ENCODE measurements around the gene BANP.

DNA sequence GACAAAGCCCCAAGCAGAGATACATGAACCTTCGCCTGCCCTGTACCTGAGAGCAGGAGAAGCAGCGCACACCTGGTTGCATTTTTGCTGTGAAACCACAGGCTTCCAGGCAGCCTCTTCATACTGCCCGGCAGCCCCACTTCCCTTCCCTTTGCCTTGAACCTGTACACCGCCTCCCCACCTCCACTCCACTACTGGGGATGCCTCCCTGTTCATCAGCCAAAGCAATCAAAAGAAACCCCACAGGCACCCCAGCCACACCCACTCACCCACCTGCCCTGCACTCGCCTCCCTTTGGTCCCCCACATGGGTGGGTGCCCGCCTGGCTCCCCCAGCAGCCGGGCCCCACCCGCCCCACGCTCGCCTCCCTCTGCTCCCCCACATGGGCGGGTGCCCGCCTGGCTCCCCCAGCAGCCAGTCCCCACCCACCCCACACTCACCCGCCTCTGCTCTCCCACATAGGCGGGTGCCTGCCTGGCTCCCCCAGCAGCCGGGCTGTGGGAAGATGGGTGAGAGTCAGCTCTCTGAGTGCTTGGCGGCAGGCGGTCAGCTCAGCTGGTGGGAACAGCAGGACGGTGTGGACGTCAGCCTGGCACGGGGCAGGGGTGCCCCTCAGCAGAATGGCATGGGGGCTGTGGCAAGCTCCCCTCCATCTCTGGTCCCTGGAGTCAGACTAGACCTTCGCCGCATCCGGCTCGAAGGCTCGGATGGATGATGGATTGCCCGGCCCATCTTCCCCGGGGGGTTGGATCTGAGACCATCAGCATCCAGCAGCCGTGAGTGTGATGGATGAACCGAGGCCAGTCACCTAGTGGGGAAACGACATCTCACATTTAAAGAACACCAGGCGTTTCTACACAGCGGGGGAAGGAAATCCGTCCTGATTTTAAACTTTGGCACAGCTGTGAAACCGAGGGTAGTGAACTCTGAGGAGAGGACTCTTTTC, 135.6 kb downstream of the BANP start:
- TF ChIP-seq, protein P1, sequence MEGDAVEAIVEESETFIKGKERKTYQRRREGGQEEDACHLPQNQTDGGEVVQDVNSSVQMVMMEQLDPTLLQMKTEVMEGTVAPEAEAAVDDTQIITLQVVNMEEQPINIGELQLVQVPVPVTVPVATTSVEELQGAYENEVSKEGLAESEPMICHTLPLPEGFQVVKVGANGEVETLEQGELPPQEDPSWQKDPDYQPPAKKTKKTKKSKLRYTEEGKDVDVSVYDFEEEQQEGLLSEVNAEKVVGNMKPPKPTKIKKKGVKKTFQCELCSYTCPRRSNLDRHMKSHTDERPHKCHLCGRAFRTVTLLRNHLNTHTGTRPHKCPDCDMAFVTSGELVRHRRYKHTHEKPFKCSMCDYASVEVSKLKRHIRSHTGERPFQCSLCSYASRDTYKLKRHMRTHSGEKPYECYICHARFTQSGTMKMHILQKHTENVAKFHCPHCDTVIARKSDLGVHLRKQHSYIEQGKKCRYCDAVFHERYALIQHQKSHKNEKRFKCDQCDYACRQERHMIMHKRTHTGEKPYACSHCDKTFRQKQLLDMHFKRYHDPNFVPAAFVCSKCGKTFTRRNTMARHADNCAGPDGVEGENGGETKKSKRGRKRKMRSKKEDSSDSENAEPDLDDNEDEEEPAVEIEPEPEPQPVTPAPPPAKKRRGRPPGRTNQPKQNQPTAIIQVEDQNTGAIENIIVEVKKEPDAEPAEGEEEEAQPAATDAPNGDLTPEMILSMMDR (IDR thresholded peaks at IDR 0.05), result no peak
- no peak for TF ChIP-seq POLR2A (IDR thresholded peaks at IDR 0.05)

All from heart left ventricle (tissue), 13 donors.